ENCODE measurements around the gene ADAR.

GRCh38 chr1:154589780-154590179 lies 18.2 kb downstream of the ADAR start:
- TF ChIP-seq CTCF (optimal IDR thresholded peaks at IDR 0.05 in 1 of 3, IDR thresholded peaks at IDR 0.05 in 1 of 3, conservative IDR thresholded peaks at IDR 0.05 in 1 of 3; ENCODE audit: extremely low read depth in 1 of 3, insufficient read depth in 2 of 3, low read length in 3 of 3) (no peak), EZH2 (IDR thresholded peaks at IDR 0.05; ENCODE audit: low read length) (no peak)
